Naive thymus-derived CD8-positive, alpha-beta T cell (primary cell): Measurements from ENCODE around the gene FOXP3. TPM values are rescaled to one million over a fixed set of nuclear protein-coding genes. Genes with fewer than 3 reads are reported as not detected.

Experiments
- ATAC-seq, 2 donors: fragments of 150-1000 bp; cut with Tn5 transposase in 1 of 2; sonication (Bioruptor Pico), chemical (Tn5 transposase) in 1 of 2; 1 replicate in 1 of 2; 2 replicates in 1 of 2; pipeline ENCODE4 v1.10.0; 2021; ENCODE audit warnings: mild to moderate bottlenecking in 2 of 2, moderate library complexity in 2 of 2
- POLR2A ChIA-PET: fragments of 350-600 bp; sonication (Branson Sonifier 250); formaldehyde crosslinking; loops from one replicate; lab custom pipeline; 2021; ENCODE audit warnings: antibody characterized with exemption; lab: Charles Lee
- DNase-seq, 10 donors: peaks; one replicate each; pipeline versions ENCODE4 v3.0.0 to v3.0.0-alpha.2; 2020 to 2022
- H3K27ac Mint-ChIP-seq, 10 donors: one replicate each; pipeline ENCODE4 v1.8.0; 2020 to 2022; ENCODE audit warnings: mild to moderate bottlenecking in 10 of 10, mixed read lengths in 10 of 10, moderate library complexity in 4 of 10, inconsistent platforms in 1 of 10
- H3K27me3 Mint-ChIP-seq, 5 donors: one replicate each; pipeline ENCODE4 v1.8.0; 2021 to 2022; ENCODE audit warnings: mixed read lengths in 5 of 5
- H3K36me3 Mint-ChIP-seq, 3 donors: one replicate each; pipeline ENCODE4 v1.8.0; 2020 to 2022; ENCODE audit warnings: mixed read lengths in 3 of 3, mild to moderate bottlenecking in 2 of 3, inconsistent platforms in 1 of 3
- H3K4me1 Mint-ChIP-seq, 4 donors: one replicate each; pipeline ENCODE4 v1.8.0; 2021 to 2022; ENCODE audit warnings: mixed read lengths in 4 of 4
- H3K4me3 Mint-ChIP-seq, 10 donors: one replicate each; pipeline ENCODE4 v1.8.0; 2020 to 2022; ENCODE audit warnings: mild to moderate bottlenecking in 10 of 10, mixed read lengths in 10 of 10, moderate library complexity in 6 of 10, inconsistent platforms in 1 of 10
- H3K9me3 Mint-ChIP-seq, 9 donors: one replicate each; pipeline ENCODE4 v1.8.0; 2020 to 2022; ENCODE audit warnings: mixed read lengths in 9 of 9, mild to moderate bottlenecking in 3 of 9, inconsistent platforms in 1 of 9, moderate library complexity in 1 of 9
- polyA plus RNA-seq, 3 donors: library from polyadenylated mRNA; unstranded; fragments of 300-500 nt; fragmentation: Illumina TruSeq; gene quantifications; one replicate each; pipeline ENCODE4 v1.2.3, GENCODE V29; 2021
- total RNA-seq, 8 experiments: library from RNA in 2 of 8; stranded (reverse) in 2 of 8; gene quantifications; one replicate each; pipeline ENCODE4 v1.2.3 and lab custom pipeline; 2021 to 2026

The FOXP3 gene
- total and polyA plus RNA-seq, 5 experiments from 2014 or later = 0.17 to 0.41 (median 0.25) TPM; not detected in 1

- Mint-ChIP-seq H3K4me1 (peaks cover 30 to 82% (median 73%) of the 10 kb centered on the region in 4 donors), H3K36me3 (peaks cover 0 to 1% (median 0%) of the 10 kb centered on the region in 3 donors), H3K4me3 (peak overlapping the region; percentile 71 to 91 (median 78)), H3K27ac (peak overlapping the region; percentile 4 to 92 (median 88)), H3K9me3 (peaks cover 0 to 2% (median 0%) of the 10 kb centered on the region in 9 donors), H3K27me3 (no peaks in the 10 kb centered on the region)
- peak in 8 of 10 donors; percentile 30 to 78 (median 51) for DNase-seq
- ATAC-seq = peak; percentile 3 to 9
- POLR2A ChIA-PET = interaction anchor here (0.7 to 2.7 kb wide), 10 partner anchors 9 to 231 kb away, joined by 3 to 22 read pairs (median 4); partner anchors contain the start of genes CCDC22 and FOXP3
Measured at GRCh38 chrX:49273181-49273727, 8.7 kb upstream of the FOXP3 start.

GRCh38 chrX:49272421-49272820, 7.9 kb upstream of the FOXP3 start:
- Mint-ChIP-seq H3K27ac (peak overlapping the region; percentile 40 to 92 (median 88)), H3K4me1 (peaks cover 24 to 76% (median 70%) of the 10 kb centered on the region in 4 donors), H3K9me3 (peaks cover 0 to 2% (median 0%) of the 10 kb centered on the region in 9 donors), H3K36me3 (peaks cover 0 to 1% (median 0%) of the 10 kb centered on the region in 3 donors), H3K27me3 (no peaks in the 10 kb centered on the region), H3K4me3 (peak overlapping the region; percentile 71 to 91 (median 78))
- POLR2A ChIA-PET = interaction anchor here (0.6 to 2.7 kb wide), 10 partner anchors 8 to 524 kb away, joined by 3 to 22 read pairs (median 4); partner anchors contain the start of genes CCDC22 and FOXP3
- ATAC-seq (no peak), DNase-seq (peak in 3 of 10 donors; percentile 10 to 35 (median 23))

GRCh38 chrX:49271341-49271740, 6.8 kb upstream of the FOXP3 start:
- Mint-ChIP-seq H3K27ac (peak overlapping the region; percentile 40 to 96 (median 86)), H3K4me1 (peaks cover 19 to 67% (median 63%) of the 10 kb centered on the region in 4 donors), H3K4me3 (peak overlapping the region; percentile 71 to 91 (median 78)), H3K9me3 (peaks cover 0 to 2% (median 0%) of the 10 kb centered on the region in 9 donors), H3K36me3 (peaks cover 0 to 1% (median 0%) of the 10 kb centered on the region in 3 donors), H3K27me3 (no peaks in the 10 kb centered on the region)
- DNase-seq (no peak), ATAC-seq (no peak)
- POLR2A ChIA-PET = interaction anchor here (0.7 to 2.7 kb wide), 3 partner anchors 10 to 313 kb away, joined by 3 to 7 read pairs (median 6); no protein-coding TSS in a partner anchor

- H3K27me3 Mint-ChIP-seq = no peaks in the 10 kb centered on the region
- H3K4me1 Mint-ChIP-seq = peaks cover 17 to 61% (median 54%) of the 10 kb centered on the region in 4 donors
- POLR2A ChIA-PET = interaction anchor here (1.4 to 3.7 kb wide), 9 partner anchors 7 to 115 kb away, joined by 5 to 36 read pairs (median 9); partner anchors contain the start of gene CCDC22
- DNase-seq = peak in 3 of 10 donors; percentile 2 to 29 (median 11)
- ATAC-seq = no peak
- H3K27ac Mint-ChIP-seq = peak overlapping the region in 9 of 10 donors; percentile 23 to 96 (median 84)
- H3K4me3 Mint-ChIP-seq = peak overlapping the region; percentile 71 to 91 (median 80)
- H3K36me3 Mint-ChIP-seq = peaks cover 0 to 1% (median 0%) of the 10 kb centered on the region in 3 donors
- peaks cover 0 to 2% (median 0%) of the 10 kb centered on the region in 9 donors for H3K9me3 Mint-ChIP-seq
Measured at GRCh38 chrX:49270249-49270921, 5.9 kb upstream of the FOXP3 start.

- POLR2A ChIA-PET = interaction anchor here (0.6 to 3.7 kb wide), 12 partner anchors 8 to 403 kb away, joined by 3 to 36 read pairs (median 6); partner anchors contain the start of gene CCDC22
- Mint-ChIP-seq H3K4me1 (peaks cover 11 to 55% (median 48%) of the 10 kb centered on the region in 4 donors), H3K27ac (peak within 1 kb of the TSS; percentile 99 to 100 (median 100)), H3K4me3 (peak within 1 kb of the TSS; percentile 85 to 99 (median 98)), H3K27me3 (no peaks in the 10 kb centered on the region), H3K36me3 (peaks cover 0 to under 1% (median 0%) of the 10 kb centered on the region in 3 donors), H3K9me3 (no peaks in the 10 kb centered on the region)
- peak in 1 of 10 donors; percentile 76 for DNase-seq
- ATAC-seq = peak; percentile 8 to 12
Measured at GRCh38 chrX:49269767-49270248, 5.3 kb upstream of the FOXP3 start, which contains the start of gene PPP1R3F. Gene PPP1R3F (plus strand): TSS chrX:49269793. CDS start chrX:49269870, 77 bp downstream.

GRCh38 chrX:49269010-49269766, 4.7 kb upstream of the FOXP3 start:
- Mint-ChIP-seq H3K4me1 (peaks cover 5 to 49% (median 42%) of the 10 kb centered on the region in 4 donors), H3K27ac (peak overlapping the region; percentile 99 to 100 (median 100)), H3K4me3 (peak overlapping the region; percentile 85 to 99 (median 98)), H3K27me3 (no peaks in the 10 kb centered on the region), H3K9me3 (no peaks in the 10 kb centered on the region), H3K36me3 (no peaks in the 10 kb centered on the region)
- ATAC-seq (peak; percentile 81 to 82), DNase-seq (peak; percentile 77 to 98 (median 94))
- POLR2A ChIA-PET = interaction anchor here (0.6 to 3.7 kb wide), 12 partner anchors 9 to 403 kb away, joined by 3 to 36 read pairs (median 6); partner anchors contain the start of genes CCDC22 and PRAF2

- no peaks in the 10 kb centered on the region for H3K9me3 Mint-ChIP-seq
- H3K4me1 Mint-ChIP-seq = peaks cover 5 to 44% (median 38%) of the 10 kb centered on the region in 4 donors
- H3K36me3 Mint-ChIP-seq = no peaks in the 10 kb centered on the region
- ATAC-seq = no peak
- H3K27me3 Mint-ChIP-seq = no peaks in the 10 kb centered on the region
- peak overlapping the region; percentile 85 to 99 (median 98) for H3K4me3 Mint-ChIP-seq
- H3K27ac Mint-ChIP-seq = peak overlapping the region; percentile 99 to 100 (median 100)
- POLR2A ChIA-PET = interaction anchor here (0.7 to 3.7 kb wide), 12 partner anchors 8 to 195 kb away, joined by 3 to 36 read pairs (median 6); partner anchors contain the start of genes CCDC22 and PRAF2
- no peak for DNase-seq
Measured at GRCh38 chrX:49268702-49269009, 4.1 kb upstream of the FOXP3 start.

- Mint-ChIP-seq H3K36me3 (no peaks in the 10 kb centered on the region), H3K4me3 (peak overlapping the region in 1 of 10 donors; percentile 85), H3K27ac (peak overlapping the region in 3 of 10 donors; percentile 66 to 100 (median 70)), H3K9me3 (no peaks in the 10 kb centered on the region), H3K27me3 (no peaks in the 10 kb centered on the region), H3K4me1 (peaks cover 5 to 31% (median 24%) of the 10 kb centered on the region in 4 donors)
- ATAC-seq (no peak), DNase-seq (no peak)
- POLR2A ChIA-PET = interaction anchor here (0.8 kb wide), 1 partner anchor 31 kb away, joined by 3 read pairs; the partner anchor contains the start of gene CCDC22
Measured at GRCh38 chrX:49266523-49267445, 2.3 kb upstream of the FOXP3 start.

GRCh38 chrX:49263631-49264030, 879 bp downstream of the FOXP3 start:
- DNase-seq (no peak), ATAC-seq (no peak)
- Mint-ChIP-seq H3K27me3 (no peaks in the 10 kb centered on the region), H3K4me3 (no peak overlapping the region), H3K36me3 (no peaks in the 10 kb centered on the region), H3K9me3 (no peaks in the 10 kb centered on the region), H3K4me1 (peaks cover 9 to 30% (median 18%) of the 10 kb centered on the region in 4 donors), H3K27ac (no peak overlapping the region)
- POLR2A ChIA-PET = interaction anchor here (0.7 to 2.2 kb wide), 2 partner anchors 10 to 770 kb away, joined by 4 to 5 read pairs; no protein-coding TSS in a partner anchor

GRCh38 chrX:49262603-49263002, 1.9 kb downstream of the FOXP3 start:
- peaks cover 9 to 29% (median 20%) of the 10 kb centered on the region in 4 donors for H3K4me1 Mint-ChIP-seq
- H3K27ac Mint-ChIP-seq = peak overlapping the region in 1 of 10 donors; percentile 24
- no peak for ATAC-seq
- DNase-seq = no peak
- no peak overlapping the region for H3K4me3 Mint-ChIP-seq
- H3K9me3 Mint-ChIP-seq = no peaks in the 10 kb centered on the region
- H3K27me3 Mint-ChIP-seq = no peaks in the 10 kb centered on the region
- POLR2A ChIA-PET = no interaction called here
- no peaks in the 10 kb centered on the region for H3K36me3 Mint-ChIP-seq
